C4-2B (cell line): ENCODE results near the gene CD207.

Experiments used
- H3K27ac ChIP-seq: fragments of 450-650 bp; 2 replicates; pipeline ENCODE4 v1.5.1; 2017
- ZFX ChIP-seq: fragments of 450-650 bp; IDR thresholded peaks from 2 replicates; pipeline ENCODE4 v1.6.1; 2017
- TF ChIP-seq, protein P1 (sequence below): fragments of 450-650 bp; conservative IDR thresholded peaks from 2 replicates; pipeline ENCODE4 v1.5.1; 2017; ENCODE audit warnings: mild to moderate bottlenecking

The CD207 gene

GRCh38 chr2:70834881-70835280 lies 735 bp downstream of the CD207 start:
- TF ChIP-seq, protein P1, sequence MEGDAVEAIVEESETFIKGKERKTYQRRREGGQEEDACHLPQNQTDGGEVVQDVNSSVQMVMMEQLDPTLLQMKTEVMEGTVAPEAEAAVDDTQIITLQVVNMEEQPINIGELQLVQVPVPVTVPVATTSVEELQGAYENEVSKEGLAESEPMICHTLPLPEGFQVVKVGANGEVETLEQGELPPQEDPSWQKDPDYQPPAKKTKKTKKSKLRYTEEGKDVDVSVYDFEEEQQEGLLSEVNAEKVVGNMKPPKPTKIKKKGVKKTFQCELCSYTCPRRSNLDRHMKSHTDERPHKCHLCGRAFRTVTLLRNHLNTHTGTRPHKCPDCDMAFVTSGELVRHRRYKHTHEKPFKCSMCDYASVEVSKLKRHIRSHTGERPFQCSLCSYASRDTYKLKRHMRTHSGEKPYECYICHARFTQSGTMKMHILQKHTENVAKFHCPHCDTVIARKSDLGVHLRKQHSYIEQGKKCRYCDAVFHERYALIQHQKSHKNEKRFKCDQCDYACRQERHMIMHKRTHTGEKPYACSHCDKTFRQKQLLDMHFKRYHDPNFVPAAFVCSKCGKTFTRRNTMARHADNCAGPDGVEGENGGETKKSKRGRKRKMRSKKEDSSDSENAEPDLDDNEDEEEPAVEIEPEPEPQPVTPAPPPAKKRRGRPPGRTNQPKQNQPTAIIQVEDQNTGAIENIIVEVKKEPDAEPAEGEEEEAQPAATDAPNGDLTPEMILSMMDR = no peak
- TF ChIP-seq ZFX = no peak
- no peak overlapping the region for H3K27ac ChIP-seq

- H3K27ac ChIP-seq = no peak overlapping the region
- TF ChIP-seq, protein P1 = no peak
- no peak for TF ChIP-seq ZFX
Observed at GRCh38 chr2:70834106-70834505, 1.5 kb downstream of the CD207 start.

DNA sequence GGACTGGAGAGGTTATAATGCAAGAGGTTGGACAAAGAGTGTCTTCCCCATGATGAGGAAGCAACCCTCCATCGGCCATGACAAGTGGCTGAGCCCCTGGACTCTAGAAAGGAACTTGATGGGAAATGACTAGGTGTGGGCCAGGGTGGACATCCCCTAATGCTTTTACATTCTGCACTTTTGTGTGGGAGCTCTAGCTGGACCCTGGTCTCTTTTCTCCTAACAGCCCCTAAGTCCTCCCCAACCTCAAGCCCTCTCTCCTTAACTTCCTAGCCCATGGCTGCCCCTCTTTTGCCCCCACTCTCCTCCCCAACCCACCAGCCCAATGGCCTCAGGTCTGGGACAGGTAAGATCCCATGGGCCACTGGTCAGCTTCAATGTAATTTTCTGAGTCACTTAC lies 2.4 kb downstream of the CD207 start:
- no peak overlapping the region for H3K27ac ChIP-seq
- TF ChIP-seq, protein P1 = no peak
- no peak for TF ChIP-seq ZFX

DNA sequence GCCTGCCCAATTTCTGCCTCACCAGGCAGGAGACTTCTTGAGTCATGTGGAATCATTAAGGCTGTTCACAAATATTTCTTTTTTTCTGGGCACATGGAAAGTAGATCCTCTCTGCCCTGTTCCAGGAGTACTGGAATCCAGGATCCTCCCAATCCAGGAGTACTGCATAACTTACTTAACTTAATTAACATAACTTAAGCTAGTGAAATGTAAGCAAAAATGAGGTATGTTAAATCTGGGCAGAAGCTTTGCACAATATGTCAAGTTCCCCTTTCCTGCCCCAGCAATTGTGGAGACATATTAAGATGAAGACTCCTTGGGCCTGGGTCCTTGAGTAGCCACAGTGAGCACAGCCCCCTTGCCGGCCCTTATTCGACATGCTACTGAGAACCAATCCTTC lies 3.2 kb downstream of the CD207 start:
- no peak overlapping the region for H3K27ac ChIP-seq
- no peak for TF ChIP-seq ZFX
- TF ChIP-seq, protein P1 = no peak

DNA sequence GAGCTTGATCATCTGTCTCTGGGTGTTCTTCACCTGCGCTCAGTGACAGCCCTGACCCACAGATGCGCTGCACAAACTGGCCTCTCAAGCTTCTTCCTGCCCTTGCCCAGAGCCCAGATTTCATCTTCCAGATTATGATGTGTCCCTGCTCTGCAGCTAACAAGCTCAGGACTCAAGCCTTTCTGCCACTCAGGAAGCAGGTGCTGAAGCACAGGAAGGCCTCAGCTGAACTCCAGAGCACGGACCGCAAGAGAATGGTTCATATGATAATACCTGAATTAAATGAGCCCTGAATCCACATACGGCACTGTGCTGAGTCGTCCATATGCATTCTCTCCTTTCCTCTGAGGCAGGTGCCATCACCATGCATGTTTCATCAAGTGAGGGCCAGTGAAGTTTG lies 3.8 kb downstream of the CD207 start:
- TF ChIP-seq, protein P1 = no peak
- TF ChIP-seq ZFX = no peak

DNA sequence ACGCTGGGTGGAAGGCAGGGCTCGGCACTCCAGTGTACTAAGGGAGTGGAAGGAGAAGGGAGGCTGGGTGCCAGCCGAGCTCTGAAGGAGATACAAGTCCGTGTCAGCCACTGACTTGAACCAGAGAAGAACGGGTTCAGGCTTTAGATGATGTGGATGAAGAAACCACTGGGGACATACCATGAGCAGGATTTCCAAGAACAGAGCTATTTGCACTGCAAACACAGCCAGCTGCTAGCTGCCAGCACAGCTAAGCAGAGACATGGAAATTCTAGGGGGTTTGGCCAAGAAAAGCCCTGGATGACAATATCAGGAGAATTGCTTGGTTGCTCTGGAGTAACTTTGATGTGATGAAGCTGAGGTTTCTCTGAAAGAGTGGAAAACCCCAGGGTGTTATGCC lies 5.2 kb downstream of the CD207 start:
- H3K27ac ChIP-seq = no peak overlapping the region
- TF ChIP-seq ZFX = no peak
- TF ChIP-seq, protein P1 = no peak

More for the DNA sequence above, 3.8 kb downstream of the CD207 start:
- H3K27ac ChIP-seq = no peak overlapping the region

DNA sequence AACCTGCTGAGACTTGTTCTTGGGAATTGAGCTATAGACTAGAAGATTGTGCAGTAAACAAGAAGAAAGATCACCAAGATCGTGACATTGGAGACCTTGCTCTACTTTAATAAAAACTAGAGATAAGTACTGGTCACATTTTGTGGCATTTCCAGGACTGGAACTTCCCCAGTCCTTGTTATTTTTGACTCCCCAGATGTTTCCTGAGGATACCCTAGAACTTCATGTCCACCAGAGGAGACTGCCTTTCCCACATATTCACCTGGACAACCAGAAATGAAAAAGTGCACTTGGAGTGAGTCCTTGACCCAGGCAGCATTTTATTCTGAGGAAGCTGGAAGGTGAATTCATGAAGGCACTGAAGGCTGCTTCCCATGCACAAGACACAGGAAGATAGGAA lies 5.7 kb downstream of the CD207 start:
- TF ChIP-seq, protein P1 = no peak
- TF ChIP-seq ZFX = no peak
- no peak overlapping the region for H3K27ac ChIP-seq
